DND-41 (cell line): ENCODE data around the gene AFAP1L1.

Experiments used
- ATAC-seq: fragments of 200-7000 bp; cut with Tn5 transposase; 3 replicates; pipeline ENCODE4 v1.9.1; 2021; ENCODE audit warnings: low read depth; ENCODE audit not compliant: insufficient read depth
- DNase-seq: peaks from one replicate; pipeline ENCODE4 v3.0.0-alpha.2; 2020
- H2AFZ ChIP-seq: 2 replicates; pipeline ENCODE4 v1.6.0; 2012; ENCODE audit warnings: low read depth, low read length
- H3K27ac ChIP-seq: 2 replicates; pipeline ENCODE4 v1.5.1; 2012; ENCODE audit warnings: low read length, inconsistent platforms
- H3K27me3 ChIP-seq: fragments of 200-600 bp; sonication (generic); 2 replicates; pipeline ENCODE4 v1.6.0; 2012; ENCODE audit warnings: low read length, mild to moderate bottlenecking, inconsistent platforms; ENCODE audit not compliant: insufficient read depth, poor library complexity
- H3K36me3 ChIP-seq: 2 replicates; pipeline ENCODE4 v1.5.1; 2012; ENCODE audit warnings: low read length, inconsistent platforms; ENCODE audit not compliant: insufficient read depth
- H3K4me1 ChIP-seq: 2 replicates; pipeline ENCODE4 v1.5.1; 2012; ENCODE audit warnings: mild to moderate bottlenecking, low read length; ENCODE audit not compliant: insufficient read depth
- H3K4me2 ChIP-seq: 2 replicates; pipeline ENCODE4 v1.6.0; 2012; ENCODE audit warnings: mild to moderate bottlenecking, moderate library complexity, low read length, inconsistent platforms; ENCODE audit not compliant: insufficient read depth
- H3K4me3 ChIP-seq, 2 experiments: fragments of 200-600 bp in 1 of 2; shearing (Covaris generic) in 1 of 2; 2 replicates each; pipeline ENCODE4 v1.5.1; 2012 to 2016; ENCODE audit warnings: inconsistent platforms in 2 of 2, low read length in 2 of 2, mild to moderate bottlenecking in 2 of 2, low read depth in 1 of 2, moderate library complexity in 1 of 2
- H3K79me2 ChIP-seq: 2 replicates; pipeline ENCODE4 v1.6.0; 2012; ENCODE audit warnings: low read length, inconsistent platforms; ENCODE audit not compliant: insufficient read depth
- H3K9ac ChIP-seq: 2 replicates; pipeline ENCODE4 v1.6.0; 2012; ENCODE audit warnings: low read depth, mild to moderate bottlenecking, inconsistent platforms, low read length, moderate library complexity
- H3K9me3 ChIP-seq: 2 replicates; pipeline ENCODE4 v1.5.1; 2012; ENCODE audit warnings: low read length, moderate library complexity, mild to moderate bottlenecking, inconsistent platforms; ENCODE audit not compliant: insufficient read depth, severe bottlenecking
- H4K20me1 ChIP-seq: 2 replicates; pipeline ENCODE4 v1.6.0; 2012; ENCODE audit warnings: low read length; ENCODE audit not compliant: insufficient read depth
- CTCF ChIP-seq: IDR thresholded peaks from 2 replicates; pipeline ENCODE4 v1.5.1; 2012; ENCODE audit warnings: borderline replicate concordance, low read length, moderate library complexity, mild to moderate bottlenecking; ENCODE audit not compliant: poor library complexity, severe bottlenecking; ENCODE audit errors: extremely low read depth
- EZH2 ChIP-seq: IDR thresholded peaks from 3 replicates; pipeline ENCODE4 v1.6.1; 2012; ENCODE audit warnings: borderline replicate concordance, low read depth, mild to moderate bottlenecking, moderate library complexity, low read length, inconsistent platforms; ENCODE audit not compliant: severe bottlenecking

The AFAP1L1 gene

GRCh38 chr5:149323621-149324205, 52.1 kb downstream of the AFAP1L1 start:
- Histone ChIP-seq H3K79me2 (no peaks in the 10 kb centered on the region), H2AFZ (no peak overlapping the region), H3K27me3 (no peaks in the 10 kb centered on the region), H3K9me3 (no peaks in the 10 kb centered on the region), H3K36me3 (no peaks in the 10 kb centered on the region), H3K4me2 (no peak overlapping the region), H3K4me3 (no peak overlapping the region), H3K9ac (no peak overlapping the region), H3K4me1 (no peaks in the 10 kb centered on the region), H3K27ac (no peak overlapping the region), H4K20me1 (no peaks in the 10 kb centered on the region)
- DNase-seq (no peak), ATAC-seq (no peak)
- TF ChIP-seq EZH2 (no peak), CTCF (no peak)

- no peak for ATAC-seq
- Histone ChIP-seq H3K4me1 (no peaks in the 10 kb centered on the region), H3K36me3 (no peaks in the 10 kb centered on the region), H3K9ac (no peak overlapping the region), H3K27me3 (no peaks in the 10 kb centered on the region), H3K4me2 (no peak overlapping the region), H3K79me2 (no peaks in the 10 kb centered on the region), H3K9me3 (no peaks in the 10 kb centered on the region), H2AFZ (no peak overlapping the region), H3K4me3 (no peak overlapping the region), H4K20me1 (no peaks in the 10 kb centered on the region), H3K27ac (no peak overlapping the region)
- TF ChIP-seq CTCF: no peak
- TF ChIP-seq EZH2: no peak
- DNase-seq: no peak
Measured at GRCh38 chr5:149324641-149325040, 53.0 kb downstream of the AFAP1L1 start.

- Histone ChIP-seq H3K79me2 (no peaks in the 10 kb centered on the region), H3K9ac (no peak overlapping the region), H3K4me1 (no peaks in the 10 kb centered on the region), H3K27ac (no peak overlapping the region), H2AFZ (no peak overlapping the region), H3K27me3 (no peaks in the 10 kb centered on the region), H3K36me3 (no peaks in the 10 kb centered on the region), H4K20me1 (no peaks in the 10 kb centered on the region), H3K4me2 (no peak overlapping the region), H3K4me3 (no peak overlapping the region), H3K9me3 (no peaks in the 10 kb centered on the region)
- no peak for TF ChIP-seq EZH2
- no peak for TF ChIP-seq CTCF
- ATAC-seq (no peak), DNase-seq (no peak)
Measured at GRCh38 chr5:149325166-149325735, 53.6 kb downstream of the AFAP1L1 start.
